Fibroblast of mammary gland (primary cell): Measurements from ENCODE around the gene CIBAR2.

Experiments used
- DNase-seq: peaks from one replicate; pipeline ENCODE4 v3.0.0-alpha.2; 2010; ENCODE audit warnings: low read depth
- H3K4me3 ChIP-seq: 2 replicates; pipeline ENCODE4 v1.5.1; 2011; ENCODE audit warnings: low read depth, mild to moderate bottlenecking, low read length, moderate library complexity; ENCODE audit not compliant: control insufficient read depth
- CTCF ChIP-seq: conservative IDR thresholded peaks from 2 replicates; pipeline ENCODE4 v1.5.1; 2011; ENCODE audit warnings: low read depth, low read length, inconsistent platforms; ENCODE audit not compliant: control insufficient read depth, insufficient read depth

CIBAR2 gene

GRCh38 chr16:85103114-85104079 lies 8.9 kb downstream of the CIBAR2 start:
- no peak overlapping the region for H3K4me3 ChIP-seq
- no peak for TF ChIP-seq CTCF
- no peak for DNase-seq

DNA sequence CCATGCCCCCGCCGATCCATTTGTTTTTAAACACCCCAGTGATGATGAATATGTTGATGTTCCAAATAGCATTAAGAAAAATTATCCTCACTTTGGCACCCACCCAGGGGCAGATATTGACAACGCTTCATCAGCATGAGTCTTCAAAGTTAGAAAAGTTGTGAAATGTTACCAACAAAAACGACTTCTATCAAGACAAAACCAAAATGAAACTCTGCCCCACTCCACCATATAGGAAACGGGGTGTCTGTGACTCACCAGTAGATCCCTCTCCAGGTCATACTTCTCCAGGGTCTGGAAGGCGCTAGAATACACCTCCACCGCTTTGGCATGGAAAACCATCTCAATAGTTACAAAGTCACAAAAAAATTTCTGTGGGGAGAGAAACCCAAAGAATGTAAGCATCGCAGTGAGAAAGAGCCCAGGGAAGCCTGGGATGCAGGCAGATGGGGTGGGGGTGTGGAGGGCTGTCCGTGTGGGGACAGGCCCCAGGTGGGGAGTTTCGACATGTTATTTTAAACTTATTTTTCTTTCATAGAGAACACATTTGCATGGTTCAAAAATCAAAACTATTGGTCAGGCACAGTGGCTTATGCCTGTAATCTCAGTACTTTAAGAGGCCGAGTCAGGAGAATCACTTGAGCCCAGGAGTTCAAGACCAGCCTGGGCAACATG lies 10.2 kb downstream of the CIBAR2 start:
- no peak for TF ChIP-seq CTCF
- H3K4me3 ChIP-seq = no peak overlapping the region
- DNase-seq = no peak

DNA sequence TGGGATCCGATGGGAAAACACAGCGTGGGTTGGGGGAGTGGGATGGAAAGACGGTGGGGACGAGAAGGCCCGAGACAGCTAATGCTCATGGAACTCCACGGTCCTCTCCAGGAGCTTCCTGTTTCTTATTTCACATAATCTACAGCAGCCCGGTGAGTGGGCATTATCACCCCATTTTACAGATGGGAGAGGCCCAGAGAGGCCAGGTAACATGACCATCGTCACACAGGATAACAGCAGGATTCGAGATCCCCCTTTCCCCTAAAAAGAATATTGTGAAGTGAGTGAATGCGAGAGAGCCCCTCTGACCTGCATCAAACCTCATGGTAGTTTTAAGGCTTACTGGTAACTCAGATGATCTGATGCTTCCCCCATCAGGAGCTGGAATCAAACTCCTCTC lies 12.0 kb downstream of the CIBAR2 start:
- TF ChIP-seq CTCF = no peak
- DNase-seq = no peak
- no peak overlapping the region for H3K4me3 ChIP-seq

DNA sequence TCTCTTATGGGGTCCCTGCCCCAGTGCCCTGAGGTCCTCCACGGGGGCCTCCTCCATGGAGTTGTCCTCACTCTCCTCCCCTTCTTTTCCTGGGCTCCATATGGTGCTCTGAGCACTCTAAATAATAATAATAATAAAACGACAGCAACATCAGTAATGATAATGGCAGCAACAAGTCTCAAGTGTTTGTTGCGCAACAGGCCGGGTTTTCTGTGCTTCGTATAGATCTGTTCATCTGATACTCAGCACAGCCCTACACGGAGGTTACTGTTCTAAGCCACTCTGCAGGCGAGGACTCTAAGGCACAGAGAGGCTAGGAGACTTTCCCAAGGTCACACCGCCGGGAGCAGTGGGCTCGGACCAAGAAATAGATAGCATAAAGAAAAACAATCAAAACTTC lies 13.7 kb downstream of the CIBAR2 start:
- TF ChIP-seq CTCF = no peak
- no peak overlapping the region for H3K4me3 ChIP-seq
- no peak for DNase-seq

GRCh38 chr16:85096921-85097320 lies 15.4 kb downstream of the CIBAR2 start:
- TF ChIP-seq CTCF = no peak
- H3K4me3 ChIP-seq = no peak overlapping the region
- DNase-seq = no peak

- no peak overlapping the region for H3K4me3 ChIP-seq
- DNase-seq = no peak
- TF ChIP-seq CTCF = no peak
Measured at GRCh38 chr16:85094812-85095211, 17.5 kb downstream of the CIBAR2 start.
